Loucy (cell line): ENCODE data around the gene SLC30A9.

Source experiments
- EZH2phosphoT487 ChIP-seq: fragments of 200-600 bp; IDR thresholded peaks from 2 replicates; pipeline ENCODE4 v1.6.1; 2018; ENCODE audit warnings: antibody characterized with exemption, mild to moderate bottlenecking, moderate library complexity, borderline replicate concordance
- TF ChIP-seq, protein P1 (sequence below): fragments of 200-600 bp; sonication (generic); conservative IDR thresholded peaks from 2 replicates; pipeline ENCODE4 v1.5.1; 2014; ENCODE audit warnings: mild to moderate bottlenecking, antibody characterized with exemption, low read length

DNA sequence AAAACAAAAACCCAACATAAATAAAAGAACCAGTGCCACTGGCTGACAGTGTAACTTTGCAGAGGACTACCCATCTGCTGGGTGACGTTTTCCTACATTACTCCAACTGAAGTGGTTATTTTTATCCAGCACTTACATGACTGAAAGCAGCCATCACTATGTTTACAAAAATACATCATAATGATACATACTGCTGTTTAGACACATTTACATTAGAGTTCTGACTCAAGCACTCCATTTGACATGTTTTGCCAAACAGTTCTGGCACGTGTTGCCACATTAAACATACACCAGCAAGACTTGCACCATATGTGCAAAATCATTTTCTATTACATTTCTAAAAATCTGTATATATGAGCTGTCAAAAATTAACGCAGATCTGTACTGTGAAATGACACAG lies 122.5 kb downstream of the SLC30A9 start:
- TF ChIP-seq, protein P1, sequence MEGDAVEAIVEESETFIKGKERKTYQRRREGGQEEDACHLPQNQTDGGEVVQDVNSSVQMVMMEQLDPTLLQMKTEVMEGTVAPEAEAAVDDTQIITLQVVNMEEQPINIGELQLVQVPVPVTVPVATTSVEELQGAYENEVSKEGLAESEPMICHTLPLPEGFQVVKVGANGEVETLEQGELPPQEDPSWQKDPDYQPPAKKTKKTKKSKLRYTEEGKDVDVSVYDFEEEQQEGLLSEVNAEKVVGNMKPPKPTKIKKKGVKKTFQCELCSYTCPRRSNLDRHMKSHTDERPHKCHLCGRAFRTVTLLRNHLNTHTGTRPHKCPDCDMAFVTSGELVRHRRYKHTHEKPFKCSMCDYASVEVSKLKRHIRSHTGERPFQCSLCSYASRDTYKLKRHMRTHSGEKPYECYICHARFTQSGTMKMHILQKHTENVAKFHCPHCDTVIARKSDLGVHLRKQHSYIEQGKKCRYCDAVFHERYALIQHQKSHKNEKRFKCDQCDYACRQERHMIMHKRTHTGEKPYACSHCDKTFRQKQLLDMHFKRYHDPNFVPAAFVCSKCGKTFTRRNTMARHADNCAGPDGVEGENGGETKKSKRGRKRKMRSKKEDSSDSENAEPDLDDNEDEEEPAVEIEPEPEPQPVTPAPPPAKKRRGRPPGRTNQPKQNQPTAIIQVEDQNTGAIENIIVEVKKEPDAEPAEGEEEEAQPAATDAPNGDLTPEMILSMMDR: no peak
- TF ChIP-seq EZH2phosphoT487: no peak
